Spleen (tissue), 11 donors: ENCODE data around the gene LRRC7. TPM values are rescaled to one million over a fixed set of nuclear protein-coding genes. Genes with fewer than 3 reads are reported as not detected.

Experiments
- DNase-seq: peaks from one replicate; pipeline ENCODE4 v3.0.0-alpha.2; 2020
- H3K27ac ChIP-seq, 8 donors: fragments of 200-600 bp; sonication (generic) in 7 of 8; 1 replicate in 4 of 8; 2 replicates in 4 of 8; pipeline versions ENCODE4 v1.5.0 to v1.8.0; 2016 to 2021; ENCODE audit warnings: inconsistent platforms in 4 of 8, mild to moderate bottlenecking in 4 of 8, moderate library complexity in 1 of 8
- H3K27me3 ChIP-seq, 7 donors: fragments of 200-600 bp; sonication (generic) in 6 of 7; replicated peaks in 1 of 7; 1 replicate in 4 of 7; 2 replicates in 3 of 7; pipeline versions ENCODE4 v1.5.0 to v1.8.0; 2016 to 2021; ENCODE audit warnings: inconsistent platforms in 3 of 7, mild to moderate bottlenecking in 1 of 7
- H3K36me3 ChIP-seq, 6 donors: fragments of 200-600 bp; sonication (generic) in 5 of 6; 1 replicate in 4 of 6; 2 replicates in 2 of 6; pipeline versions ENCODE4 v1.5.0 to v1.8.0; 2016 to 2021; ENCODE audit warnings: inconsistent platforms in 2 of 6
- H3K4me1 ChIP-seq, 6 donors: fragments of 200-600 bp; sonication (generic) in 5 of 6; 1 replicate in 3 of 6; 2 replicates in 3 of 6; pipeline versions ENCODE4 v1.5.0 to v1.8.0; 2016 to 2021; ENCODE audit warnings: inconsistent platforms in 3 of 6
- H3K4me3 ChIP-seq, 8 donors: fragments of 200-600 bp; sonication (generic) in 7 of 8; 1 replicate in 4 of 8; 2 replicates in 4 of 8; pipeline versions ENCODE4 v1.5.0 to v1.8.0; 2016 to 2021; ENCODE audit warnings: inconsistent platforms in 4 of 8, mild to moderate bottlenecking in 4 of 8, moderate library complexity in 2 of 8
- H3K9me3 ChIP-seq, 8 donors: fragments of 200-600 bp; sonication (generic) in 7 of 8; 1 replicate in 4 of 8; 2 replicates in 4 of 8; pipeline versions ENCODE4 v1.5.0 to v1.8.0; 2016 to 2021; ENCODE audit warnings: inconsistent platforms in 4 of 8
- CTCF ChIP-seq, 11 experiments: fragments of 200-600 bp in 7 of 11; fragments of 450-650 bp in 4 of 11; sonication (generic) in 4 of 11; IDR thresholded peaks in 8 of 11; conservative IDR thresholded peaks in 3 of 11; 1 replicate in 7 of 11; 2 replicates in 4 of 11; pipeline versions ENCODE4 v1.4.0 to v1.8.0; 2016 to 2021; ENCODE audit warnings: antibody characterized with exemption in 11 of 11, inconsistent platforms in 4 of 11, mild to moderate bottlenecking in 1 of 11
- POLR2A ChIP-seq, 3 donors: fragments of 450-650 bp; IDR thresholded peaks; one replicate each; pipeline ENCODE4 v1.5.1; 2017; ENCODE audit warnings: antibody characterized with exemption in 3 of 3, mild to moderate bottlenecking in 1 of 3
- POLR2AphosphoS5 ChIP-seq, 3 donors: sonication (generic); formaldehyde crosslinking; IDR thresholded peaks; one replicate each; pipeline ENCODE4 v1.5.1; 2017; ENCODE audit warnings: antibody characterized with exemption in 3 of 3
- WGBS, 5 donors: extraction: QIAGEN DNeasy Blood & Tissue Kit in 3 of 5; methylation state at CpG; one replicate each; pipeline versions ENCODE4 v1.1.5 to v1.1.7; 2013 to 2018; 5-methylcytosine and 5-hydroxymethylcytosine counted together
- intact Hi-C: fragments of 100-400 bp; cut with DNase I; formaldehyde crosslinking; loops from one replicate; pipeline ENCODE4 v1.15.0; 2023; ENCODE audit warnings: low total_unique reads
- polyA plus RNA-seq, 3 donors: library from polyadenylated mRNA; stranded (reverse); fragments of 200-250 nt; gene quantifications; one replicate each; pipeline ENCODE4 v1.2.1, GENCODE V29; 2013
- total RNA-seq, 7 donors: library from RNA; depleted of rRNA in 3 of 7; stranded (reverse); fragments of >200 nt in 3 of 7; fragmentation: NEBNext Ultra II Directional in 4 of 7; extraction: Animal tissue kit (Norgen Biotek cat#: 25700) in 4 of 7; gene quantifications; one replicate each; pipeline versions ENCODE4 v1.1.0 to v1.2.1, GENCODE V29; 2016 to 2021
- donor health status: healthy with polysubstance abuse.
- donor health status: DM: no; HTN: no; CAD: no; lungs with moderate emphysema.
- donor health status: DM: no; HTN: no; CAD: no.
- donor health status: Bipolar disorder and iron deficiency.
- donor health status: healthy.
- donor health status: DM: no; HTN: no; CAD: no.
- donor health status: DM: yes; HTN: yes; CAD: no.

The LRRC7 gene
- total and polyA plus RNA-seq, 10 donors: 0.02 to 0.63 (median 0.13) TPM; not detected in 4

DNA sequence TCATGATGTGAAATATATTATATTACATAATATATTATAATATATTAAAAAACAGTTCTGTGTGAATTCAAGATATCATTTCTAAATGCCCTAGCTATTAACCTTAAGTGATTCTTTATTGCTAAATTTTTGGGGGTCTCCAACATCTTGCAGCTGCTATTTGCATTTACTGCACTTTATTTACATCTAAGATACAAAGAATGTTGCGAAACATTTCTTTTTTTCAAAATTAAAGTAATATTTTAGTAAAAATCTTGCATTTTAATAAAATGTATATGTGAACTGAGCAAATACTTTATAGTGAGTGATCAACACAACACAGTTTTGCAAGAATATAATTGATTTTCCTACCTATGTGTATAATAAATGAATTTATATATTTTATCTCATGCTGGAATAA lies 456.6 kb downstream of the LRRC7 start:
- TF ChIP-seq POLR2A (IDR thresholded peaks at IDR 0.05): no peak
- TF ChIP-seq CTCF (IDR thresholded peaks at IDR 0.05 in 8 of 11, conservative IDR thresholded peaks at IDR 0.05 in 3 of 11): no peak
- TF ChIP-seq POLR2AphosphoS5 (IDR thresholded peaks at IDR 0.05): no peak
- H3K4me1 ChIP-seq: no peaks in the 10 kb centered on the region
- H3K9me3 ChIP-seq: no peaks in the 10 kb centered on the region
- no peaks in the 10 kb centered on the region for H3K36me3 ChIP-seq
- 64 to 91% (median 84%) methylated on average over 1 of the region's 1 CpG for WGBS, 5 donors
- H3K27ac ChIP-seq: no peak overlapping the region
- no peak overlapping the region for H3K4me3 ChIP-seq
- DNase-seq: no peak
- H3K27me3 ChIP-seq: no peaks in the 10 kb centered on the region
- intact Hi-C loops: no loop called here

- no peak for TF ChIP-seq POLR2AphosphoS5 (IDR thresholded peaks at IDR 0.05)
- no peak for TF ChIP-seq CTCF (IDR thresholded peaks at IDR 0.05 in 8 of 11, conservative IDR thresholded peaks at IDR 0.05 in 3 of 11)
- no peak for TF ChIP-seq POLR2A (IDR thresholded peaks at IDR 0.05)
- no peaks in the 10 kb centered on the region for H3K27me3 ChIP-seq
- no peaks in the 10 kb centered on the region for H3K4me1 ChIP-seq
- no peak overlapping the region for H3K4me3 ChIP-seq
- intact Hi-C loops: no loop called here
- H3K36me3 ChIP-seq: no peaks in the 10 kb centered on the region
- no peaks in the 10 kb centered on the region for H3K9me3 ChIP-seq
- H3K27ac ChIP-seq: no peak overlapping the region
- DNase-seq: no peak
Measured at GRCh38 chr1:70025052-70025451, 457.3 kb downstream of the LRRC7 start.

DNA sequence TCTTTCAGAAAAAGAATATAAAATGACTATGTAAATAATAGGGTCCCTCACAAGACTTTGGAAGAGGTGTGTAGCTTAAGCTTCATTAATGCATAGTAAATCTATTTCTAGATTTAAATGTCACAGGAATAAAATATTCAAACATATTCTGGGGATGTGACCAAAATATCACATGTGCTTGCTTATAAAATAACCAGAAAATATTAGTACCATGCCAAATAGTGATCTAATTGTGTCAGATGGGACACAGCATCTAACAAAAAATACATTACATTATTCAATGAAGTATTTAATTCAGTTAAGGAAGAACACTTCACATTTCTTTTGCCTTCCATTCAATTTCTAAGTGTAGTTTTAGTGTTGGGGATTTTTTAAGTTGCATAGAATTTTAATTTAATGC lies 458.1 kb downstream of the LRRC7 start:
- TF ChIP-seq POLR2AphosphoS5 (IDR thresholded peaks at IDR 0.05) (no peak), POLR2A (IDR thresholded peaks at IDR 0.05) (no peak), CTCF (IDR thresholded peaks at IDR 0.05 in 8 of 11, conservative IDR thresholded peaks at IDR 0.05 in 3 of 11) (no peak)
- no peaks in the 10 kb centered on the region for H3K36me3 ChIP-seq
- no peak for DNase-seq
- H3K9me3 ChIP-seq: no peaks in the 10 kb centered on the region
- H3K27me3 ChIP-seq: no peaks in the 10 kb centered on the region
- no peak overlapping the region for H3K27ac ChIP-seq
- intact Hi-C loops: no loop called here
- H3K4me1 ChIP-seq: no peaks in the 10 kb centered on the region
- H3K4me3 ChIP-seq: no peak overlapping the region

DNA sequence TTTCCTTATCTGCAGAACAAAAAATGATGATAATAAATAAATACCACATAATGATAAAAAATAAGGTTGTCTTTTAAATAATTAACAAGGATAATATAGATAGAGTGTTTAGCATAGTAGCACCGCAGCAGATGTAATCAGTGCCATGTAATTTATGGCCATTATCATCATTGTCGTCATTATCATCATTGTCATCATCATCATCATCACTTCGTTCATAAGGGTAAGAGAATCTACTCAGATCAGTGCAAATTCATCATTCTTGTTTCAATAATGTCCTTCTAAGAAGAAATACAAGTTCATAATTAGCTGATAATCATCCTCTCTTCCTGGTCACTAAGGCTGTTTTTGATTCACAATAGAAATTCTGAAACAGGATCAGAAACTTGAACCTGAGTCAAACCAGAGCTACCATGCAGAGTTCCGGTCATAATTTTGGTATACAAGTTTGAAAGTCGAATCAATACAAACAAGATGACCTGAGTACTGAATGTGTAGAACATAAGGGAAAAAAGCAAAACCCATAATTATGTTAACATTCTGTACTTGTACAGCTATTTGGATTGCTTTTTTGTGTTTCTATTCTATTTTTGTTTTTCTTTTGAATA lies 465.6 kb downstream of the LRRC7 start:
- intact Hi-C loops: no loop called here
- Histone ChIP-seq H3K27ac (no peak overlapping the region), H3K9me3 (no peaks in the 10 kb centered on the region), H3K4me3 (no peak overlapping the region), H3K4me1 (no peaks in the 10 kb centered on the region), H3K27me3 (no peaks in the 10 kb centered on the region), H3K36me3 (no peaks in the 10 kb centered on the region)
- WGBS, 5 donors: 65 to 84% (median 68%) methylated on average over 5 of the region's 5 CpGs
- TF ChIP-seq POLR2AphosphoS5 (IDR thresholded peaks at IDR 0.05) (no peak), POLR2A (IDR thresholded peaks at IDR 0.05) (no peak), CTCF (IDR thresholded peaks at IDR 0.05 in 8 of 11, conservative IDR thresholded peaks at IDR 0.05 in 3 of 11) (no peak)
- no peak for DNase-seq
